Stomach smooth muscle (tissue), 2 donors: ENCODE results near the gene OGDHL.
"Not testable (repeated sequence)": the region's sequence is repeated elsewhere in the genome, so short reads cannot be mapped to it uniquely, and the experiment has no call there.

Experiments used
- H3K27ac ChIP-seq: one replicate; pipeline ENCODE4 v1.7.0; 2013; ENCODE audit warnings: mild to moderate bottlenecking, low read length, inconsistent platforms
- H3K27me3 ChIP-seq, 2 donors: one replicate each; pipeline ENCODE4 v1.7.0; 2013; ENCODE audit warnings: low read length in 2 of 2; ENCODE audit not compliant: insufficient read depth in 2 of 2, control insufficient read depth in 1 of 2
- H3K36me3 ChIP-seq, 2 donors: one replicate each; pipeline ENCODE4 v1.7.0; 2013; ENCODE audit warnings: low read length in 2 of 2; ENCODE audit not compliant: control insufficient read depth in 2 of 2, insufficient read depth in 2 of 2
- H3K4me1 ChIP-seq: one replicate; pipeline ENCODE4 v1.7.0; 2013; ENCODE audit warnings: low read length; ENCODE audit not compliant: control insufficient read depth, insufficient read depth
- H3K4me3 ChIP-seq, 2 donors: one replicate each; pipeline ENCODE4 v1.7.0; 2013; ENCODE audit warnings: low read length in 2 of 2
- H3K9ac ChIP-seq, 2 donors: one replicate each; pipeline ENCODE4 v1.7.0; 2013; ENCODE audit warnings: low read length in 2 of 2, mild to moderate bottlenecking in 1 of 2
- H3K9me3 ChIP-seq, 2 donors: one replicate each; pipeline ENCODE4 v1.7.0; 2013; ENCODE audit warnings: low read length in 2 of 2; ENCODE audit not compliant: control insufficient read depth in 2 of 2
- donor health status: healthy.
- donor health status: Pancreatic carcinoma.

OGDHL gene

GRCh38 chr10:49758249-49758930, 3.7 kb downstream of the OGDHL start:
- Histone ChIP-seq H3K4me3 (no peak overlapping the region), H3K4me1 (peaks cover 5% of the 10 kb centered on the region), H3K9me3 (no peaks in the 10 kb centered on the region), H3K9ac (no peak overlapping the region), H3K27ac (no peak overlapping the region), H3K27me3 (peaks cover 6 to 16% of the 10 kb centered on the region in 2 donors), H3K36me3 (no peaks in the 10 kb centered on the region)

- Histone ChIP-seq H3K36me3 (no peaks in the 10 kb centered on the region), H3K9ac (no peak overlapping the region), H3K27ac (no peak overlapping the region)
Observed at GRCh38 chr10:49756641-49757040, 5.5 kb downstream of the OGDHL start.

GRCh38 chr10:49756031-49756430, 6.1 kb downstream of the OGDHL start:
- H3K9me3 ChIP-seq: no peaks in the 10 kb centered on the region
- no peak overlapping the region for H3K27ac ChIP-seq
- no peaks in the 10 kb centered on the region for H3K4me1 ChIP-seq
- H3K4me3 ChIP-seq: no peak overlapping the region
- H3K36me3 ChIP-seq: no peaks in the 10 kb centered on the region
- H3K27me3 ChIP-seq: no peaks in the 10 kb centered on the region
- H3K9ac ChIP-seq: no peak overlapping the region

More at GRCh38 chr10:49756641-49757040, 5.5 kb downstream of the OGDHL start:
- Histone ChIP-seq H3K4me1 (peaks cover 1% of the 10 kb centered on the region), H3K9me3 (no peaks in the 10 kb centered on the region), H3K27me3 (peaks cover 2 to 3% of the 10 kb centered on the region in 2 donors), H3K4me3 (no peak overlapping the region)

- not testable (repeated sequence) for H3K9me3 ChIP-seq, H3K4me3 ChIP-seq, H3K27me3 ChIP-seq, H3K9ac ChIP-seq, H3K27ac ChIP-seq, H3K36me3 ChIP-seq, H3K4me1 ChIP-seq
Observed at GRCh38 chr10:49754951-49755350, 7.2 kb downstream of the OGDHL start.

- H3K4me1 ChIP-seq: no peaks in the 10 kb centered on the region
- no peak overlapping the region for H3K9ac ChIP-seq
- no peak overlapping the region for H3K27ac ChIP-seq
- no peaks in the 10 kb centered on the region for H3K9me3 ChIP-seq
- H3K4me3 ChIP-seq: no peak overlapping the region
- no peaks in the 10 kb centered on the region for H3K27me3 ChIP-seq
- no peaks in the 10 kb centered on the region for H3K36me3 ChIP-seq
Observed at GRCh38 chr10:49752584-49752983, 9.5 kb downstream of the OGDHL start.

GRCh38 chr10:49751636-49752510, 10.2 kb downstream of the OGDHL start:
- no peaks in the 10 kb centered on the region for H3K4me1 ChIP-seq
- H3K4me3 ChIP-seq: no peak overlapping the region
- H3K27ac ChIP-seq: no peak overlapping the region
- no peaks in the 10 kb centered on the region for H3K36me3 ChIP-seq
- no peak overlapping the region for H3K9ac ChIP-seq
- H3K27me3 ChIP-seq: no peaks in the 10 kb centered on the region
- H3K9me3 ChIP-seq: no peaks in the 10 kb centered on the region

- no peak overlapping the region for H3K4me3 ChIP-seq
- H3K36me3 ChIP-seq: no peaks in the 10 kb centered on the region
- no peak overlapping the region for H3K9ac ChIP-seq
- H3K27ac ChIP-seq: no peak overlapping the region
- H3K4me1 ChIP-seq: no peaks in the 10 kb centered on the region
- H3K27me3 ChIP-seq: no peaks in the 10 kb centered on the region
- no peaks in the 10 kb centered on the region for H3K9me3 ChIP-seq
Observed at GRCh38 chr10:49751216-49751615, 10.9 kb downstream of the OGDHL start.

GRCh38 chr10:49750546-49750945, 11.6 kb downstream of the OGDHL start:
- Histone ChIP-seq H3K27ac (no peak overlapping the region), H3K27me3 (no peaks in the 10 kb centered on the region), H3K36me3 (no peaks in the 10 kb centered on the region), H3K4me1 (no peaks in the 10 kb centered on the region), H3K9me3 (no peaks in the 10 kb centered on the region), H3K4me3 (no peak overlapping the region), H3K9ac (no peak overlapping the region)

GRCh38 chr10:49749556-49750491, 12.3 kb downstream of the OGDHL start:
- Histone ChIP-seq H3K27ac (no peak overlapping the region), H3K9me3 (no peaks in the 10 kb centered on the region), H3K36me3 (no peaks in the 10 kb centered on the region), H3K27me3 (no peaks in the 10 kb centered on the region), H3K9ac (no peak overlapping the region), H3K4me1 (no peaks in the 10 kb centered on the region), H3K4me3 (no peak overlapping the region)

- H3K27me3 ChIP-seq: no peaks in the 10 kb centered on the region
- H3K36me3 ChIP-seq: no peaks in the 10 kb centered on the region
- H3K4me3 ChIP-seq: no peak overlapping the region
- H3K9ac ChIP-seq: no peak overlapping the region
- no peak overlapping the region for H3K27ac ChIP-seq
- no peaks in the 10 kb centered on the region for H3K4me1 ChIP-seq
- no peaks in the 10 kb centered on the region for H3K9me3 ChIP-seq
Observed at GRCh38 chr10:49749144-49749543, 13.0 kb downstream of the OGDHL start.
